HEK293 (cell line): ENCODE results near the gene MIB2.
A peak's percentile ranks its signal among the peaks of the same experiment; 100 is the strongest.

ENCODE experiments used
- GFI1B ChIP-seq: fragments of 450-650 bp; formaldehyde crosslinking; IDR thresholded peaks from 2 replicates; pipeline ENCODE4 v1.5.1; 2016; ENCODE audit warnings: missing biosample characterization, missing genetic modification characterization
- GLIS2 ChIP-seq: fragments of 450-650 bp; formaldehyde crosslinking; IDR thresholded peaks from 2 replicates; pipeline ENCODE4 v1.5.1; 2016; ENCODE audit warnings: missing biosample characterization, missing genetic modification characterization
- MEIS1 ChIP-seq: sonication (generic); formaldehyde crosslinking; IDR thresholded peaks from 2 replicates; pipeline ENCODE4 v1.8.1; 2022; ENCODE audit warnings: missing genetic modification reagents, mild to moderate bottlenecking, borderline replicate concordance
- OVOL3 ChIP-seq: fragments of 450-650 bp; formaldehyde crosslinking; IDR thresholded peaks from 2 replicates; pipeline ENCODE4 v1.5.1; 2016; ENCODE audit warnings: missing biosample characterization, missing genetic modification characterization
- PATZ1 ChIP-seq: fragments of 450-650 bp; formaldehyde crosslinking; IDR thresholded peaks from 2 replicates; pipeline ENCODE4 v1.5.1; 2016; ENCODE audit warnings: missing biosample characterization, missing genetic modification characterization
- PBX3 ChIP-seq: sonication (generic); formaldehyde crosslinking; IDR thresholded peaks from 2 replicates; pipeline ENCODE4 v1.8.1; 2022; ENCODE audit warnings: mild to moderate bottlenecking, moderate library complexity, missing genetic modification reagents
- PRDM10 ChIP-seq: fragments of 450-650 bp; formaldehyde crosslinking; IDR thresholded peaks from 2 replicates; pipeline ENCODE4 v1.5.1; 2016; ENCODE audit warnings: missing biosample characterization, missing genetic modification characterization
- ZBTB17 ChIP-seq: fragments of 450-650 bp; formaldehyde crosslinking; IDR thresholded peaks from 2 replicates; pipeline ENCODE4 v1.5.1; 2016; ENCODE audit warnings: missing biosample characterization, missing genetic modification characterization
- ZBTB48 ChIP-seq: fragments of 450-650 bp; formaldehyde crosslinking; IDR thresholded peaks from 2 replicates; pipeline ENCODE4 v1.5.1; 2016; ENCODE audit warnings: missing biosample characterization, missing genetic modification characterization
- ZIC2 ChIP-seq: fragments of 450-650 bp; formaldehyde crosslinking; IDR thresholded peaks from 2 replicates; pipeline ENCODE4 v1.5.1; 2016; ENCODE audit warnings: missing biosample characterization, missing genetic modification characterization
- ZNF114 ChIP-seq: fragments of 450-650 bp; formaldehyde crosslinking; IDR thresholded peaks from 2 replicates; pipeline ENCODE4 v1.5.0; 2017; ENCODE audit warnings: missing biosample characterization, missing genetic modification characterization
- ZNF16 ChIP-seq: fragments of 450-650 bp; formaldehyde crosslinking; IDR thresholded peaks from 2 replicates; pipeline ENCODE4 v1.5.1; 2016; ENCODE audit warnings: low read depth, missing biosample characterization, missing genetic modification characterization
- ZNF169 ChIP-seq: fragments of 450-650 bp; formaldehyde crosslinking; IDR thresholded peaks from 2 replicates; pipeline ENCODE4 v1.5.1; 2016; ENCODE audit warnings: missing biosample characterization, missing genetic modification characterization
- ZNF175 ChIP-seq: fragments of 450-650 bp; formaldehyde crosslinking; IDR thresholded peaks from 2 replicates; pipeline ENCODE4 v1.5.1; 2016; ENCODE audit warnings: missing biosample characterization, missing genetic modification characterization
- ZNF211 ChIP-seq: fragments of 450-650 bp; formaldehyde crosslinking; IDR thresholded peaks from 2 replicates; pipeline ENCODE4 v1.5.1; 2016; ENCODE audit warnings: low read depth, missing biosample characterization, missing genetic modification characterization
- ZNF280C ChIP-seq: fragments of 450-650 bp; formaldehyde crosslinking; IDR thresholded peaks from 2 replicates; pipeline ENCODE4 v1.5.1; 2016; ENCODE audit warnings: missing biosample characterization, missing genetic modification characterization
- ZNF311 ChIP-seq: fragments of 450-650 bp; formaldehyde crosslinking; IDR thresholded peaks from 2 replicates; pipeline ENCODE4 v1.5.1; 2017; ENCODE audit warnings: missing biosample characterization, missing genetic modification characterization, borderline replicate concordance
- ZNF335 ChIP-seq: fragments of 450-650 bp; formaldehyde crosslinking; conservative IDR thresholded peaks from 2 replicates; pipeline ENCODE4 v1.5.1; 2016; ENCODE audit warnings: missing biosample characterization, missing genetic modification characterization
- ZNF350 ChIP-seq: fragments of 450-650 bp; formaldehyde crosslinking; IDR thresholded peaks from 2 replicates; pipeline ENCODE4 v1.5.0; 2017; ENCODE audit warnings: missing biosample characterization, mild to moderate bottlenecking, missing genetic modification characterization
- ZNF404 ChIP-seq: fragments of 450-650 bp; formaldehyde crosslinking; IDR thresholded peaks from 2 replicates; pipeline ENCODE4 v1.5.1; 2017; ENCODE audit warnings: missing biosample characterization, missing genetic modification characterization
- ZNF416 ChIP-seq: fragments of 450-650 bp; formaldehyde crosslinking; IDR thresholded peaks from 2 replicates; pipeline ENCODE4 v1.5.1; 2016; ENCODE audit warnings: missing biosample characterization, missing genetic modification characterization
- ZNF510 ChIP-seq: fragments of 450-650 bp; formaldehyde crosslinking; IDR thresholded peaks from 2 replicates; pipeline ENCODE4 v1.5.1; 2018; ENCODE audit warnings: mild to moderate bottlenecking, missing genetic modification characterization, missing biosample characterization; ENCODE audit not compliant: insufficient replicate concordance
- ZNF514 ChIP-seq: fragments of 450-650 bp; formaldehyde crosslinking; IDR thresholded peaks from 2 replicates; pipeline ENCODE4 v1.5.1; 2016; ENCODE audit warnings: missing biosample characterization, missing genetic modification characterization
- ZNF529 ChIP-seq: fragments of 450-650 bp; formaldehyde crosslinking; IDR thresholded peaks from 2 replicates; pipeline ENCODE4 v1.5.1; 2017; ENCODE audit warnings: missing genetic modification characterization, missing biosample characterization; ENCODE audit not compliant: insufficient replicate concordance
- ZNF654 ChIP-seq: fragments of 450-650 bp; formaldehyde crosslinking; IDR thresholded peaks from 2 replicates; pipeline ENCODE4 v1.5.1; 2016; ENCODE audit warnings: low read depth, missing biosample characterization, missing genetic modification characterization
- ZNF660 ChIP-seq: fragments of 450-650 bp; IDR thresholded peaks from 2 replicates; pipeline ENCODE4 v1.5.1; 2018; ENCODE audit warnings: missing biosample characterization, mild to moderate bottlenecking, missing genetic modification characterization
- ZNF664 ChIP-seq: fragments of 450-650 bp; formaldehyde crosslinking; IDR thresholded peaks from 2 replicates; pipeline ENCODE4 v1.5.1; 2016; ENCODE audit warnings: missing biosample characterization, missing genetic modification characterization
- ZNF830 ChIP-seq: fragments of 450-650 bp; IDR thresholded peaks from 2 replicates; pipeline ENCODE4 v1.5.0; 2018; ENCODE audit warnings: missing biosample characterization, missing genetic modification characterization, low read depth, mild to moderate bottlenecking, moderate library complexity
- ZNF837 ChIP-seq: fragments of 450-650 bp; formaldehyde crosslinking; IDR thresholded peaks from 2 replicates; pipeline ENCODE4 v1.5.1; 2016; ENCODE audit warnings: missing biosample characterization, missing genetic modification characterization
- ZNF843 ChIP-seq: fragments of 450-650 bp; formaldehyde crosslinking; IDR thresholded peaks from 2 replicates; pipeline ENCODE4 v1.5.1; 2016; ENCODE audit warnings: missing biosample characterization, missing genetic modification characterization
- ZSCAN5A ChIP-seq: fragments of 450-650 bp; formaldehyde crosslinking; IDR thresholded peaks from 2 replicates; pipeline ENCODE4 v1.5.1; 2016; ENCODE audit warnings: missing biosample characterization, missing genetic modification characterization

The MIB2 gene

GRCh38 chr1:1574721-1575537, 40.4 kb upstream of the MIB2 start, which contains the start of gene SSU72 (continued):
- TF ChIP-seq ZNF280C (no peak), ZNF175 (tag by site-specific recombination) (no peak), ZBTB17 (tag by site-specific recombination) (peak; percentile 70), ZNF169 (tag by site-specific recombination) (no peak), PATZ1 (tag by site-specific recombination) (no peak), MEIS1 (no peak), ZNF404 (tag by site-specific recombination) (no peak), ZNF16 (tag by site-specific recombination) (no peak), ZNF654 (tag by site-specific recombination) (no peak), PBX3 (CRISPR knock-in tag) (no peak), ZNF211 (tag by site-specific recombination) (no peak), GFI1B (no peak), GLIS2 (tag by site-specific recombination) (no peak), ZNF114 (tag by site-specific recombination) (no peak), ZIC2 (tag by site-specific recombination) (no peak), ZNF350 (tag by site-specific recombination) (no peak), OVOL3 (tag by site-specific recombination) (peak; percentile 97; the same call in 1 of the 2 replicates), ZNF529 (tag by site-specific recombination) (no peak), ZNF843 (tag by site-specific recombination) (peak; percentile 56), ZNF664 (tag by site-specific recombination) (no peak), ZNF830 (tag by site-specific recombination) (no peak), ZNF510 (tag by site-specific recombination) (no peak), ZSCAN5A (peak; percentile 86), ZNF311 (tag by site-specific recombination) (no peak), ZBTB48 (tag by site-specific recombination) (peak; percentile 83), ZNF660 (tag by site-specific recombination) (peak; percentile 21; the same call in 1 of the 2 replicates), ZNF416 (tag by site-specific recombination) (no peak), ZNF514 (tag by site-specific recombination) (no peak), ZNF335 (tag by site-specific recombination) (peak; percentile 81), PRDM10 (tag by site-specific recombination) (no peak), ZNF837 (tag by site-specific recombination) (no peak)
